WTC11 (cell line): ENCODE measurements around the gene COLQ. TPM values are rescaled to one million over a fixed set of nuclear protein-coding genes. Genes with fewer than 3 reads are reported as not detected.

Experiments used
- ATAC-seq: fragments of 200-7000 bp; cut with Tn5 transposase; 2 replicates; pipeline ENCODE4 v1.10.0; 2021; ENCODE audit warnings: mild to moderate bottlenecking, moderate library complexity
- CTCF ChIA-PET: fragments of 300-600 bp; sonication (Branson Sonifier 250); formaldehyde crosslinking; loops from one replicate; lab custom pipeline; 2021; ENCODE audit warnings: antibody characterized with exemption; lab: Charles Lee
- POLR2A ChIA-PET: fragments of 350-600 bp; sonication (Branson Sonifier 250); formaldehyde crosslinking; loops from one replicate; lab custom pipeline; 2021; ENCODE audit warnings: antibody characterized with exemption; lab: Charles Lee
- DNase-seq: peaks from one replicate; pipeline ENCODE4 v3.0.0; 2021; ENCODE audit warnings: low spot score
- H3K27ac Mint-ChIP-seq: 2 replicates; pipeline ENCODE4 v1.8.0; 2021; ENCODE audit warnings: mixed read lengths
- H3K27me3 Mint-ChIP-seq: 2 replicates; pipeline ENCODE4 v1.8.0; 2021; ENCODE audit warnings: low read depth, mild to moderate bottlenecking, moderate library complexity, mixed read lengths
- H3K36me3 Mint-ChIP-seq: 2 replicates; pipeline ENCODE4 v1.8.0; 2021; ENCODE audit warnings: mixed read lengths
- H3K4me1 Mint-ChIP-seq: 2 replicates; pipeline ENCODE4 v1.8.0; 2022; ENCODE audit warnings: mixed read lengths
- H3K4me3 Mint-ChIP-seq: 2 replicates; pipeline ENCODE4 v1.8.0; 2021; ENCODE audit warnings: mild to moderate bottlenecking, moderate library complexity, mixed read lengths
- H3K9me3 Mint-ChIP-seq: 2 replicates; pipeline ENCODE4 v1.8.0; 2021; ENCODE audit warnings: mixed read lengths
- AFF4 ChIP-seq: sonication (generic); formaldehyde crosslinking; IDR thresholded peaks from 2 replicates; pipeline ENCODE4 v1.8.1; 2023; ENCODE audit warnings: mild to moderate bottlenecking, missing genetic modification reagents, borderline replicate concordance
- AR ChIP-seq: fragments of 250-450 bp; sonication (Bioruptor Pico); IDR thresholded peaks from 2 replicates; pipeline ENCODE4 v1.9.0; 2021; ENCODE audit warnings: mild to moderate bottlenecking
- CTCF ChIP-seq: fragments of 200-600 bp; IDR thresholded peaks from 2 replicates; pipeline ENCODE4 v1.8.0; 2022; ENCODE audit warnings: antibody characterized with exemption
- E2F4 ChIP-seq: sonication (generic); formaldehyde crosslinking; IDR thresholded peaks from 2 replicates; pipeline ENCODE4 v1.8.1; 2022; ENCODE audit warnings: low read depth, mild to moderate bottlenecking, moderate library complexity, missing genetic modification reagents, borderline replicate concordance
- EMX1 ChIP-seq: fragments of 250-450 bp; sonication (Bioruptor Pico); IDR thresholded peaks from 2 replicates; pipeline ENCODE4 v1.8.0; 2021; ENCODE audit warnings: mild to moderate bottlenecking
- ESRRA ChIP-seq: sonication (generic); formaldehyde crosslinking; IDR thresholded peaks from 2 replicates; pipeline ENCODE4 v1.8.1; 2022; ENCODE audit warnings: mild to moderate bottlenecking, missing genetic modification reagents, borderline replicate concordance
- FOXK1 ChIP-seq: sonication (generic); formaldehyde crosslinking; IDR thresholded peaks from 2 replicates; pipeline ENCODE4 v1.8.0; 2022; ENCODE audit warnings: mild to moderate bottlenecking, moderate library complexity, missing genetic modification reagents
- FOXP4 ChIP-seq: sonication (generic); formaldehyde crosslinking; IDR thresholded peaks from 2 replicates; pipeline ENCODE4 v1.8.0; 2022; ENCODE audit warnings: mild to moderate bottlenecking, missing genetic modification reagents
- GTF2I ChIP-seq: fragments of 250-450 bp; sonication (Bioruptor Pico); conservative IDR thresholded peaks from 2 replicates; pipeline ENCODE4 v1.4.0; 2021; ENCODE audit warnings: mild to moderate bottlenecking
- IRF2 ChIP-seq: sonication (generic); formaldehyde crosslinking; IDR thresholded peaks from 2 replicates; pipeline ENCODE4 v1.8.0; 2022; ENCODE audit warnings: low read depth, missing genetic modification reagents, borderline replicate concordance
- JUN ChIP-seq: sonication (generic); formaldehyde crosslinking; IDR thresholded peaks from 2 replicates; pipeline ENCODE4 v1.8.0; 2023; ENCODE audit warnings: mild to moderate bottlenecking, missing genetic modification reagents
- NR1H2 ChIP-seq: sonication (generic); formaldehyde crosslinking; IDR thresholded peaks from 2 replicates; pipeline ENCODE4 v1.9.0; 2021; ENCODE audit warnings: mild to moderate bottlenecking, moderate library complexity, missing genetic modification reagents
- OVOL2 ChIP-seq: fragments of 250-450 bp; sonication (Bioruptor Pico); IDR thresholded peaks from 2 replicates; pipeline ENCODE4 v1.9.0; 2021; ENCODE audit warnings: mild to moderate bottlenecking, borderline replicate concordance
- SOX15 ChIP-seq: fragments of 250-450 bp; sonication (Bioruptor Pico); IDR thresholded peaks from 2 replicates; pipeline ENCODE4 v1.9.0; 2021; ENCODE audit warnings: mild to moderate bottlenecking
- SP1 ChIP-seq: sonication (generic); formaldehyde crosslinking; conservative IDR thresholded peaks from 2 replicates; pipeline ENCODE4 v1.8.1; 2022; ENCODE audit warnings: missing genetic modification reagents
- ZBTB21 ChIP-seq: sonication (generic); formaldehyde crosslinking; IDR thresholded peaks from 2 replicates; pipeline ENCODE4 v1.8.1; 2023; ENCODE audit warnings: mild to moderate bottlenecking, missing genetic modification reagents, borderline replicate concordance
- ZNF423 ChIP-seq: fragments of 250-450 bp; sonication (Bioruptor Pico); IDR thresholded peaks from 2 replicates; pipeline ENCODE4 v2.1.2; 2022; ENCODE audit warnings: mild to moderate bottlenecking, moderate library complexity
- ZNF425 ChIP-seq: fragments of 250-450 bp; sonication (Bioruptor Pico); conservative IDR thresholded peaks from 2 replicates; pipeline ENCODE4 v1.9.0; 2021; ENCODE audit warnings: mild to moderate bottlenecking
- ZNF512 ChIP-seq: sonication (generic); formaldehyde crosslinking; IDR thresholded peaks from 2 replicates; pipeline ENCODE4 v1.8.1; 2022; ENCODE audit warnings: missing genetic modification reagents, borderline replicate concordance
- total RNA-seq: library from RNA; stranded (reverse); gene quantifications from 3 replicates; pipeline ENCODE4 v1.2.3, GENCODE V29; 2021

Gene COLQ
- total RNA-seq, 1 experiment from 2014 or later, result 2.2 TPM

GRCh38 chr3:15443826-15444524 is 77.5 kb downstream of the COLQ start:
- ChIA-PET CTCF (interaction anchor here (0.7 to 1.4 kb wide), 4 partner anchors 39 to 325 kb away, joined by 3 read pairs; no protein-coding TSS in a partner anchor), POLR2A (interaction anchor here (1.1 kb wide), 1 partner anchor 107 kb away, joined by 3 read pairs; no protein-coding TSS in a partner anchor)
- Mint-ChIP-seq H3K4me1 (peaks cover 2% of the 10 kb centered on the region; the same call in 1 of the 2 replicates), H3K9me3 (no peaks in the 10 kb centered on the region), H3K36me3 (peaks cover 32% of the 10 kb centered on the region), H3K27me3 (no peaks in the 10 kb centered on the region), H3K4me3 (no peak overlapping the region), H3K27ac (no peak overlapping the region)
- no peak; the same call in 1 of the 2 replicates for ATAC-seq
- DNase-seq, result no peak
- TF ChIP-seq SP1 (CRISPR knock-in tag) (no peak), AFF4 (CRISPR knock-in tag) (no peak), IRF2 (CRISPR knock-in tag) (no peak), CTCF (no peak), GTF2I (CRISPR knock-in tag) (no peak), E2F4 (CRISPR knock-in tag) (no peak), FOXK1 (no peak), ZNF512 (CRISPR knock-in tag) (no peak), ZNF423 (no peak), OVOL2 (no peak), AR (CRISPR knock-in tag) (no peak), ESRRA (CRISPR knock-in tag) (no peak), SOX15 (CRISPR knock-in tag) (no peak), JUN (CRISPR knock-in tag) (no peak), FOXP4 (CRISPR knock-in tag) (no peak), NR1H2 (CRISPR knock-in tag) (no peak), ZNF425 (CRISPR knock-in tag) (no peak), ZBTB21 (CRISPR knock-in tag) (no peak), EMX1 (CRISPR knock-in tag) (no peak)
